MM.1S (cell line): ENCODE results near the gene CA5A.

ENCODE experiments used
- DNase-seq: peaks from one replicate; pipeline ENCODE4 v3.0.0-alpha.2; 2015
- H2AFZ ChIP-seq: fragments of 300-600 bp; sonication (generic); 2 replicates; pipeline ENCODE4 v1.6.0; 2016; ENCODE audit warnings: antibody characterized with exemption, low read length
- H3F3A ChIP-seq: fragments of 300-600 bp; sonication (generic); 2 replicates; pipeline ENCODE4 v1.6.1; 2016; ENCODE audit warnings: mild to moderate bottlenecking, antibody characterized with exemption, low read length, moderate library complexity, mixed read lengths; ENCODE audit not compliant: insufficient read depth
- H3K27ac ChIP-seq: fragments of 300-600 bp; sonication (generic); 2 replicates; pipeline ENCODE4 v1.5.1; 2016; ENCODE audit warnings: mild to moderate bottlenecking, low read length
- H3K27me3 ChIP-seq: fragments of 300-600 bp; sonication (generic); replicated peaks from 2 replicates; pipeline ENCODE4 v1.6.0; 2016; ENCODE audit warnings: low read length; ENCODE audit not compliant: insufficient read depth
- H3K36me3 ChIP-seq: fragments of 300-600 bp; sonication (generic); replicated peaks from 2 replicates; pipeline ENCODE4 v1.6.1; 2016; ENCODE audit warnings: mild to moderate bottlenecking, low read length, mixed read lengths; ENCODE audit not compliant: insufficient read depth
- H3K4me1 ChIP-seq: fragments of 300-600 bp; sonication (generic); 2 replicates; pipeline ENCODE4 v1.6.1; 2016; ENCODE audit warnings: low read length, mixed read lengths
- H3K4me2 ChIP-seq: fragments of 300-600 bp; sonication (generic); 2 replicates; pipeline ENCODE4 v1.6.0; 2016; ENCODE audit warnings: low read depth, low read length
- H3K4me3 ChIP-seq: fragments of 300-600 bp; sonication (generic); 2 replicates; pipeline ENCODE4 v1.5.1; 2016; ENCODE audit warnings: low read length, mixed read lengths
- H3K79me2 ChIP-seq: fragments of 300-600 bp; sonication (generic); 2 replicates; pipeline ENCODE4 v1.6.1; 2016; ENCODE audit warnings: mixed run types, low read length, mixed read lengths
- H3K9ac ChIP-seq: fragments of 300-600 bp; sonication (generic); 2 replicates; pipeline ENCODE4 v1.6.1; 2016; ENCODE audit warnings: low read length, mixed read lengths
- H3K9me2 ChIP-seq: fragments of 300-600 bp; sonication (generic); replicated peaks from 2 replicates; pipeline ENCODE4 v1.6.1; 2016; ENCODE audit warnings: mild to moderate bottlenecking, low read length, mixed read lengths; ENCODE audit not compliant: insufficient read depth
- H3K9me3 ChIP-seq: fragments of 300-600 bp; sonication (generic); replicated peaks from 2 replicates; pipeline ENCODE4 v1.6.1; 2016; ENCODE audit warnings: mild to moderate bottlenecking, low read length, mixed read lengths; ENCODE audit not compliant: insufficient read depth
- H4K20me1 ChIP-seq: fragments of 300-600 bp; sonication (generic); 2 replicates; pipeline ENCODE4 v1.6.1; 2016; ENCODE audit warnings: mild to moderate bottlenecking, low read length, moderate library complexity, mixed read lengths; ENCODE audit not compliant: insufficient read depth
- CTCF ChIP-seq: fragments of 300-600 bp; sonication (generic); IDR thresholded peaks from 2 replicates; pipeline ENCODE4 v1.5.1; 2016; ENCODE audit warnings: antibody characterized with exemption, low read length, mixed read lengths
- EZH2 ChIP-seq: fragments of 300-600 bp; sonication (generic); optimal IDR thresholded peaks from 2 replicates; pipeline ENCODE3; 2017; ENCODE audit warnings: low read depth, mild to moderate bottlenecking, antibody characterized with exemption, low read length, mixed read lengths
- EZH2phosphoT487 ChIP-seq: fragments of 300-600 bp; sonication (generic); IDR thresholded peaks from 2 replicates; pipeline ENCODE4 v1.6.1; 2018; ENCODE audit warnings: antibody characterized with exemption, low read length

CA5A gene

GRCh38 chr16:87922250-87922871 is 14.0 kb downstream of the CA5A start:
- H3K36me3 ChIP-seq: no peaks in the 10 kb centered on the region

GRCh38 chr16:87921236-87921773 is 15.0 kb downstream of the CA5A start:
- Histone ChIP-seq H3K27me3 (peaks cover 4% of the 10 kb centered on the region; the same call in 1 of the 2 replicates), H3K36me3 (no peaks in the 10 kb centered on the region), H3K27ac (no peak overlapping the region), H3K4me3 (no peak overlapping the region), H3K9ac (no peak overlapping the region), H3K9me2 (no peaks in the 10 kb centered on the region), H2AFZ (no peak overlapping the region), H3F3A (no peaks in the 10 kb centered on the region), H3K79me2 (no peaks in the 10 kb centered on the region), H3K4me2 (no peak overlapping the region), H3K4me1 (no peaks in the 10 kb centered on the region), H3K9me3 (no peaks in the 10 kb centered on the region), H4K20me1 (no peaks in the 10 kb centered on the region)
- DNase-seq: no peak
- TF ChIP-seq EZH2phosphoT487 (no peak), CTCF (no peak), EZH2 (no peak)

More at GRCh38 chr16:87922250-87922871, 14.0 kb downstream of the CA5A start:
- Histone ChIP-seq H4K20me1 (no peaks in the 10 kb centered on the region), H3K27me3 (peaks cover 11% of the 10 kb centered on the region), H3K27ac (no peak overlapping the region), H3K4me2 (no peak overlapping the region), H3K79me2 (no peaks in the 10 kb centered on the region), H3F3A (no peaks in the 10 kb centered on the region), H3K9me2 (no peaks in the 10 kb centered on the region), H2AFZ (no peak overlapping the region), H3K9ac (no peak overlapping the region), H3K9me3 (no peaks in the 10 kb centered on the region), H3K4me1 (no peaks in the 10 kb centered on the region), H3K4me3 (no peak overlapping the region)
- no peak for DNase-seq
- no peak for TF ChIP-seq EZH2
- no peak for TF ChIP-seq CTCF
- no peak for TF ChIP-seq EZH2phosphoT487

- TF ChIP-seq EZH2phosphoT487: no peak
- no peak for TF ChIP-seq EZH2
- TF ChIP-seq CTCF: no peak
- no peaks in the 10 kb centered on the region for H3K4me1 ChIP-seq
- no peak overlapping the region for H2AFZ ChIP-seq
- no peaks in the 10 kb centered on the region for H3F3A ChIP-seq
- H3K79me2 ChIP-seq: no peaks in the 10 kb centered on the region
- no peak overlapping the region for H3K27ac ChIP-seq
- H3K36me3 ChIP-seq: no peaks in the 10 kb centered on the region
- H3K4me3 ChIP-seq: no peak overlapping the region
- no peaks in the 10 kb centered on the region for H3K9me3 ChIP-seq
- H3K9ac ChIP-seq: no peak overlapping the region
- H4K20me1 ChIP-seq: no peaks in the 10 kb centered on the region
- H3K9me2 ChIP-seq: no peaks in the 10 kb centered on the region
- no peak for DNase-seq
- no peak overlapping the region for H3K4me2 ChIP-seq
- H3K27me3 ChIP-seq: peaks cover 4% of the 10 kb centered on the region; the same call in 1 of the 2 replicates
Observed at GRCh38 chr16:87919681-87919994, 16.7 kb downstream of the CA5A start.
